Measurements from ENCODE around the gene CYGB.
A peak's percentile ranks its signal among the peaks of the same experiment; 100 is the strongest.
"Not testable (repeated sequence)": the region's sequence is repeated elsewhere in the genome, so short reads cannot be mapped to it uniquely, and the experiment has no call there.

Gene CYGB

DNA sequence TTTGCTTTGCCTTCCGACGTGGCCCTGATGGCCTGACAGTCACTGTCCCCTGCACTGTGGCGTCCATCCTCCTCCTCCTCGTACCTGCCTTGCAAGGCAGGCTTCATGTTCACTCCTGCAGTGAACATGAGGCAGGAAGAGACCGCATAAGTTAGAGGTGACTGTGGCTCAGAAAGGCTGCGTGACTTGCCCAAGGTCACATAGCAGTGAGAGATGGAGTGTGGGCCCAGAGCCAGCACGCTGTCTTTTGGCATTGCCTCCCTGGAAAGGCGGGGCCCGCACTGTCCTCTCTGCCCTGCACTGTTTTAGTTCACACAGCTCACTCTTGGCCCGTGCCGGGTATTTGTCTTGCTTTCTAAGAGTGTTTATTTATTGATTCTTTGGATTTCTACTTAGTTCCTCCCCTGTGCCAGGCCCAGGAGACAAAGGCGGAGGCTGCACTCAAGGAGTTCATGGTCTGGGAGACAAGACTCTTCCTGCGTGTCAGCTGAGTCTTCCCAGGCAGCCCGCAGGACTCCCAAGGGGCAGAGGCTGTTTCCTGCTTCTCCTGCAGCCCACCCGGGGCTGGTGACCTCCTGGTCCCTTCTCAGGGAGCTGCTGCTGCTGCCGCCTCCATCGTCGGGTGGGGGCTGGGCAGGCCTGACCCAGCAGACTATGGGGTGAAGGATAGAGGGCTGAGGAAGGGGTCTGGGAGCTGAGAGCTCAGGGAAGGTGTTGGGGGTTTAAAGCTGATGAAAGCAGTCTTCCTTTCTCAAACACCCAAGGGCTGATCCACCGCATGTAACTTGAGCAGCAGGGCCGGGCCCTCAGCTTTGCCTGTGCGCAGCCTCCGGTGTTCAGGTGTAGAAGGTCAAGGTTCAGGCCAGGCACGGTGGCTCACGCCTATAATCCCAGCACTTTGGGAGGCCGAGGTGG lies 12.7 kb downstream of the CYGB start:
- no peak for DNase-seq (ENCODE audit: low read depth in 2 of 2)

GRCh38 chr17:76523084-76524037 lies 14.1 kb downstream of the CYGB start:
- peak; percentile 72 to 76 for DNase-seq (ENCODE audit: low read depth in 2 of 2)

DNA sequence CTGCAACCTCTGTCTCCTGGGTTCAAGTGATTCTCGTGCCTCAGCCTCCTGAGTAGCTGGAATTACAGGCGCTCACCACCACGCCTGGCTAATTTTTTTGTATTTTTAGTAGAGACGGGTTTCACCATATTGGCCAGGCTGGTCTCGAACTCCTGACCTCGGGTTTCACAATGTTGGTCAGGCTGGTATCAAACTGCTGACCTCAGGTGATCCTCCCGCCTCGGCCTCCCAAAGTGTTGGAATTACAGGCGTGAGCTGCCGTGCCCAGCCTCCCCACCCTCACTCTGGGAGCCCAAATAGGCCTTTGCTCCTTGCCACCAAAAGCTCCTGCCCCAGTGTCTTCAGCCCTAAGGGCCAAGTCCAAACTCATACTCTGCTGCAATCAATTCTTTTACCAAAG lies 15.8 kb downstream of the CYGB start:
- not testable (repeated sequence) for DNase-seq (ENCODE audit: low read depth in 2 of 2)

DNA sequence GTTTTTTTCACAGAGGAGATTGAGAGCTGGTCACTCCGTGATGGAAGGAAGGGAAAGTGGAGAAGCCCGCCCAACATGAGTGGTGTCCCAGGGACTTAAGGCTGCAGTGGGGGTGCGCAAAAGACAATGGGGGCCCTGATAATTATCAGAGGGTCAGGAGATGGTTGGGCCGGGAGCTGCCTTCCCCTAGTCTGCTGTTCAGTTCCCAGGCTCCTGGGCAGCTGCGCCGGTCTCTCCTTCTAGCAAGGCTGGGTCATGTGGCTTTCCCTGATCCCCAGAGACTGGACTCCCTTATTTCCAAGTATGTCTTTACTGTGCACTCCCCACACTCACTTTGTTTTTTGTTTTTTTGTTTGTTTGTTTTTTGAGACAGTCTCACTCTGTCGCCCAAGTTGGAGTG lies 16.2 kb downstream of the CYGB start:
- DNase-seq (ENCODE audit: low read depth in 2 of 2) = no peak

- DNase-seq (ENCODE audit: low read depth in 2 of 2) = no peak
Observed at GRCh38 chr17:76519048-76519966, 18.2 kb downstream of the CYGB start.

- no peak for DNase-seq (ENCODE audit: low read depth in 2 of 2)
Observed at GRCh38 chr17:76517638-76518038, 19.9 kb downstream of the CYGB start.

GRCh38 chr17:76515274-76515949 lies 22.1 kb downstream of the CYGB start:
- peak; percentile 46 to 56 for DNase-seq (ENCODE audit: low read depth in 2 of 2)

- not testable (repeated sequence) for DNase-seq (ENCODE audit: low read depth in 2 of 2)
Observed at GRCh38 chr17:76514355-76514754, 23.2 kb downstream of the CYGB start.

DNA sequence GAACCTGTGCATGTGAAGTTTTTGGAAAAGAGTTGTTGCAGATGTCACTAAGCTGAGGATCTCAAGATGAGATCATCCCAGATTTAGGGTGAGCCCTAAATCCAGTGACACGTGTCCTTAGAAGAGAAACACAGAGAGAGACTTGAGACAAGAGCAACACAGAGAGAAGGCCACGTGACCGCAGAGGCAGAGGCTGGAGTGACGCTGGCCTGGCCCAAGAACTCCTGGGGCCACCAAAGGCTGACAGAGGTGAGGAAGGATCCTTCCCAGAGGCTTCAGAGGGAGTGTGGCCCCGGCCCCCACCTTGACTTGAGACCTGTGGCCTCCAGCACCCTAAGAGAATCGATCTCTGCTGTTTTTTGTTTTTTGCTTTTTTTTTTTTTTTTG lies 24.2 kb downstream of the CYGB start:
- no peak for DNase-seq (ENCODE audit: low read depth in 2 of 2)

DNA sequence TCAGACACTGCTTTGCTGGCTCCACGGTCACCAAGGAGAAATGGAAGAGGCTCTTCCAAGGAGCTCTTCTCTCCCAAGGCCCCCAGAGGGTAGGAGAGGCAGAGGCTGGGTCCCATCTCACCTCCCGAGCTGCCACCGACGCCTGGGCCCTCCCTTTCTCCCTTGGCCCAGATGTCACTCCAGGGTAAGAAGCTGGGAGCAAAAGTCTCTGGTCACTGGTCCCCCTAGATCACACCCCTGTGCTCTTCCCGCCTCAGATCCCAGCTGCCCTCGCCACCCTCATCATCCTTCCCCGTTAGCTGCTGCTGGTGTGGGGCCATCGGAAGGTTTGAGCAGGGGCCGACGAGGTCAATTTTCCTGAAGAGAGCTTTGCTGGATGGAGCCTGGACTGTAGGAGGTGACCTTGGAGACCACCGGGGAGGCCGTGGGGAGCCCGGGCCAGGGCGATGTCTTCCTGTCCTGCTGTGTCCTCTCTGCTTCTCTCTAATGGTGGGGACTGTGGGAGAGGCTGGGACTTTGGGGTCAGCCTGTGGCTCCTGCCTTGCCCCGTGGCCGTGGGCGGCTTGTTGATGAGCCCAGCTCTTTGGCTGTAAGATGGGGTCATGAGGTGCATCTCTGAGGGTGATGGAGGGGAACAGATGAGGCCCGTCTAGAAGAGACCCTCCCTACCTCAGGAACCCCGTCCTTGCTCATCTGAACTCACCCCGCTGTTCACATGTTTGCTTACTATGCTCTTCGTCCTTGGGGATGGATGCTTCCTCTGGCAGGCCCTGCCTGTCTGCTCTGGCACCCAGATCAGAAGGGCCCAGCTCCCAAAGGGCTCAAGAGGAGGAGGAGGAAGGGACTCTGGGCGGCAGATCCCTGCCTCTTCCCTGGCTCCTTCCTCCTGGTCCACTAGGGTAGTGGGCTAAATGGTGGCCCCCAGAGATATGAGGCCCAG lies 24.9 kb downstream of the CYGB start:
- no peak for DNase-seq (ENCODE audit: low read depth in 2 of 2)

DNA sequence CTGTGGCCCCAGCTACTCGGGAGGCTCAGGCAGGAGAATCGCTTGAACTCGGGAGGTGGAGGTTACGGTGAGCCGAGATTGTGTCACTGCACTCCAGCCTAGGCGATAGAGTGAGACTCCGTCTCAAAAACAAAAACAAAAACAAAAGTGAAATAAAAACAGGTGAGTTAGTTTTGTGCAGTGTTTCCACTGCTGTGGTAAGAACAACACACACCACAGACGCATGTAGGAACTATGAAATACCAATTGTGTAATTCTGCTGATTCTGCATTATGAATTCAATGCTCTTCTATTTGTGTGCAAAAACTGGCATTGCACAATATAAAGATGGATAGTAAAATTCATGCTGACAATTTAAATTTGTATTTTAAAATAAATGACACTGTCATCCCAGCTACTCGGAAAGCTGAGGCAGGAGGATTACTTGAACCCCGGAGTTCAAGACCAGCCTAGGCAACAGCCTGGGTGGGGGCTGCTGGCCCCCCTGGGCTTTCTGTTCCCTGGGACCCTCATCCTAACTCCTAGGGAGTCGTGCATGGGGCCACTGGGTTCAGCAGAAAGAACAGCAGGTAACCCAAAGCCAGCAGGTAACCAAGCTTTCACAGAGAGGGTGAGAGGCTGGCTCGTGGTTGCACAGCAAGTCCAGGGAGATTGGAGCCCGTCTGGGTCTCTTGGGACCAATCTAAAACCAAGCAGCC lies 25.7 kb downstream of the CYGB start:
- no peak for DNase-seq (ENCODE audit: low read depth in 2 of 2)

- no peak for DNase-seq (ENCODE audit: low read depth in 2 of 2)
Observed at GRCh38 chr17:76510831-76511244, 26.7 kb downstream of the CYGB start.

- DNase-seq (ENCODE audit: low read depth in 2 of 2) = not testable (repeated sequence)
Observed at GRCh38 chr17:76508472-76509063, 28.9 kb downstream of the CYGB start.

DNA sequence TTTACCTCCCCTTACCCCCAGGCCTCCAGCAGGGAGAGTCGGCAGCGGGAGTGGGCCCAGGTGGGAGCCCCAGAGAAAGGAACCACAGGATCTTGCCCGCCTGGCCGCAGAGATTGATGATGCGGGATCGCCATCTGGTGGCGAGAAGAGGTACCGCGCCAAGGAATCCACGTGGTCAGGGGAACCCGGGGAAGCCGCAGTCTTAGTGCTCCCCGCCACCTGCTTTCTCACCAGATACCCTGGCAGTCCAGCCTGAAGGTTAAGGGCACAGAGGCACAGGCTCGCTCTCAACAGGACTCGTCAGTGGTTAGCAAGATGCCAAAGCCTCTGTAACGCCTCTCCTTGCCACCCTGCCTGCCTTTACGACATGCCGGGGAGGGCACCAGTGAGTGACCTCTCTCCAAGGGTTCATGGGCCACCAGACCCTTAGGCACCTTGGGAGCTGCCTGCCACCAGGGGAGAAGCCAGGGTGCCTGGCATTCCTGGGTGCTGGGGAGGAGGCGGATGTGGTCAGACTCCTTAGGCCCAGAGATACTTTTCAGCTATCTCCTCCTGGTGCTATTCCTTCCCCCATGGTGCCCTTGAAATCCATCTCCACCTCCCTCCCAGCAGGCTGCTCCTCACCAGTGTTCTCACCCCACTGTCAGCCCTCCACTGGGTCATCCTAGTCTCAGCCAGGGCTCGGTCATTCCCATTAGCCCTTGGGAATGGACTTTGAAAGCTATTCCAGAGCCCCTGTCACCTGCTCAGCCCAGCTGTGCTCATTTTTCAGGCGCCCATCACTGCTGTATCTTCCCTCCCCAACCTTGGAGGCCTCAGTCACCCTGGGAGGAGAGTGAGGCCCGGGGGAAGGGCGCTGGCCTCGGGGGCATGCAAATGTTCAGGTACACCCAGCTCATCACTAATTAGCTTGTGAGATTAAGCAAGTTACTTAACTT lies 30.8 kb downstream of the CYGB start:
- peak; percentile 83 to 89 for DNase-seq (ENCODE audit: low read depth in 2 of 2)

DNA sequence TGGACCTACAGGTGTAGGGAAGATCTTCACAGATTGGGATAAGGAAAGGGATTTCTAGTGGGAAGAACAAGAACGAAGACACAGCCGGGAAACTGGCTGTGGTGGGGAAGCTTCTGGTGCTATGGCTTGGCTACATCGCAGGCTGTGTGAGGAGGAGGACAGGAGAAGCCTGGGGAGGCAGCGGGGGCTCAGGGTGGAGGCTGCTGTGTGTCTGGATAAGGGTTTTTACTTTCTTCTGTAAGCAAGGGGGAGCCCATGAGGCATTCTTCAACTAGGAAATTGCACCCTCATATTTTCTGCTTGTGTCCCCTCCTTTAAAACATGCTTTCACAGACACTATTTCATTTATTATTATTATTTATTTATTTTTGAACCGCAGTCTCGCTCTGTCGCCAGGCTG lies 33.4 kb downstream of the CYGB start:
- no peak for DNase-seq (ENCODE audit: low read depth in 2 of 2)

GRCh38 chr17:76502341-76503211 lies 34.9 kb downstream of the CYGB start:
- DNase-seq (ENCODE audit: low read depth in 2 of 2) = no peak

Measured in stimulated activated CD4-positive, alpha-beta T cell treated with anti-CD3 and anti-CD28 coated beads, Interleukin-1b, Interleukin-23, amount 100 ng/mL, for 4 hours (primary cell).